ENCODE measurements around the gene PDXK.

- TF ChIP-seq, protein P1, sequence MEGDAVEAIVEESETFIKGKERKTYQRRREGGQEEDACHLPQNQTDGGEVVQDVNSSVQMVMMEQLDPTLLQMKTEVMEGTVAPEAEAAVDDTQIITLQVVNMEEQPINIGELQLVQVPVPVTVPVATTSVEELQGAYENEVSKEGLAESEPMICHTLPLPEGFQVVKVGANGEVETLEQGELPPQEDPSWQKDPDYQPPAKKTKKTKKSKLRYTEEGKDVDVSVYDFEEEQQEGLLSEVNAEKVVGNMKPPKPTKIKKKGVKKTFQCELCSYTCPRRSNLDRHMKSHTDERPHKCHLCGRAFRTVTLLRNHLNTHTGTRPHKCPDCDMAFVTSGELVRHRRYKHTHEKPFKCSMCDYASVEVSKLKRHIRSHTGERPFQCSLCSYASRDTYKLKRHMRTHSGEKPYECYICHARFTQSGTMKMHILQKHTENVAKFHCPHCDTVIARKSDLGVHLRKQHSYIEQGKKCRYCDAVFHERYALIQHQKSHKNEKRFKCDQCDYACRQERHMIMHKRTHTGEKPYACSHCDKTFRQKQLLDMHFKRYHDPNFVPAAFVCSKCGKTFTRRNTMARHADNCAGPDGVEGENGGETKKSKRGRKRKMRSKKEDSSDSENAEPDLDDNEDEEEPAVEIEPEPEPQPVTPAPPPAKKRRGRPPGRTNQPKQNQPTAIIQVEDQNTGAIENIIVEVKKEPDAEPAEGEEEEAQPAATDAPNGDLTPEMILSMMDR (conservative IDR thresholded peaks at IDR 0.05 in 1 of 2, IDR thresholded peaks at IDR 0.05 in 1 of 2; ENCODE audit: extremely low read depth in 1 of 2, insufficient read depth in 1 of 2, low read depth in 1 of 2, low read length in 2 of 2): no peak
- no peak for TF ChIP-seq EZH2 (IDR thresholded peaks at IDR 0.05; ENCODE audit: borderline replicate concordance, low read length)
Measured at GRCh38 chr21:43752758-43753438, 34.0 kb downstream of the PDXK start.

Measured in mammary epithelial cell (primary cell).